H9 (cell line): ENCODE data around the gene APOL6. TPM values are rescaled to one million over a fixed set of nuclear protein-coding genes. Genes with fewer than 3 reads are reported as not detected.

Experiments
- DNase-seq: peaks from one replicate; pipeline ENCODE4 v3.0.0-alpha.2; 2017
- H2AFZ ChIP-seq: one replicate; pipeline ENCODE4 v1.6.1; 2013; ENCODE audit warnings: mild to moderate bottlenecking, low read length, control low read depth, moderate library complexity
- H2AK5ac ChIP-seq: 2 replicates; pipeline ENCODE4 v1.6.1; 2013; ENCODE audit warnings: low read length, control low read depth, mixed read lengths; ENCODE audit not compliant: insufficient read length
- H2BK120ac ChIP-seq: one replicate; pipeline ENCODE4 v1.6.1; 2013; ENCODE audit warnings: low read depth, mild to moderate bottlenecking, low read length, control low read depth, inconsistent platforms; ENCODE audit not compliant: poor library complexity, severe bottlenecking
- H2BK12ac ChIP-seq: 2 replicates; pipeline ENCODE4 v1.6.1; 2013; ENCODE audit warnings: low read length, control low read depth, mixed read lengths, low read depth; ENCODE audit not compliant: insufficient read length
- H2BK15ac ChIP-seq: 2 replicates; pipeline ENCODE4 v1.6.1; 2013; ENCODE audit warnings: low read depth, low read length, control low read depth
- H2BK20ac ChIP-seq: one replicate; pipeline ENCODE4 v1.6.1; 2013; ENCODE audit warnings: low read depth, mild to moderate bottlenecking, low read length, control low read depth, inconsistent platforms; ENCODE audit not compliant: poor library complexity, severe bottlenecking
- H2BK5ac ChIP-seq: 2 replicates; pipeline ENCODE4 v1.6.1; 2013; ENCODE audit warnings: low read length, control low read depth, mixed read lengths; ENCODE audit not compliant: insufficient read length
- H3K14ac ChIP-seq: 2 replicates; pipeline ENCODE4 v1.6.1; 2013; ENCODE audit warnings: low read length, control low read depth; ENCODE audit not compliant: insufficient read depth
- H3K18ac ChIP-seq: 2 replicates; pipeline ENCODE4 v1.6.1; 2013; ENCODE audit warnings: low read depth, mild to moderate bottlenecking, mixed read lengths, low read length, control low read depth; ENCODE audit not compliant: insufficient read length
- H3K23ac ChIP-seq: 2 replicates; pipeline ENCODE4 v1.6.1; 2013; ENCODE audit warnings: low read length, control low read depth, mixed read lengths, low read depth; ENCODE audit not compliant: insufficient read length
- H3K23me2 ChIP-seq: 2 replicates; pipeline ENCODE4 v1.6.1; 2013; ENCODE audit warnings: low read depth, mild to moderate bottlenecking, mixed read lengths, low read length, control low read depth; ENCODE audit not compliant: insufficient read length, poor library complexity, severe bottlenecking
- H3K27ac ChIP-seq: 2 replicates; pipeline ENCODE4 v1.5.1; 2013; ENCODE audit warnings: low read length, control low read depth, mixed read lengths, low read depth; ENCODE audit not compliant: insufficient read length
- H3K27me3 ChIP-seq: 2 replicates; pipeline ENCODE4 v1.6.1; 2013; ENCODE audit warnings: low read length, control low read depth, inconsistent platforms; ENCODE audit not compliant: insufficient read depth
- H3K4ac ChIP-seq: 2 replicates; pipeline ENCODE4 v1.6.1; 2013; ENCODE audit warnings: low read depth, mild to moderate bottlenecking, control low read depth, inconsistent platforms, low read length, moderate library complexity
- H3K4me1 ChIP-seq: 2 replicates; pipeline ENCODE4 v1.6.1; 2013; ENCODE audit warnings: low read length, control low read depth, inconsistent platforms; ENCODE audit not compliant: insufficient read depth
- H3K4me2 ChIP-seq: 2 replicates; pipeline ENCODE4 v1.6.1; 2013; ENCODE audit warnings: low read length, control low read depth, mixed read lengths; ENCODE audit not compliant: insufficient read length, insufficient read depth
- H3K56ac ChIP-seq: 2 replicates; pipeline ENCODE4 v1.6.1; 2013; ENCODE audit warnings: low read depth, mild to moderate bottlenecking, mixed read lengths, low read length, control low read depth; ENCODE audit not compliant: insufficient read length
- H3K79me1 ChIP-seq: 2 replicates; pipeline ENCODE4 v1.6.1; 2013; ENCODE audit warnings: low read depth, mild to moderate bottlenecking, moderate library complexity, low read length, control low read depth, inconsistent platforms; ENCODE audit not compliant: insufficient read depth, poor library complexity, severe bottlenecking
- H3K79me2 ChIP-seq: 2 replicates; pipeline ENCODE4 v1.6.1; 2013; ENCODE audit warnings: low read length, control low read depth, inconsistent platforms; ENCODE audit not compliant: insufficient read depth
- H3K9ac ChIP-seq: 2 replicates; pipeline ENCODE4 v1.6.1; 2013; ENCODE audit warnings: low read length, control low read depth, mixed read lengths; ENCODE audit not compliant: insufficient read length; ENCODE audit errors: extremely low read depth
- H3K9me3 ChIP-seq: one replicate; pipeline ENCODE4 v1.6.1; 2013; ENCODE audit warnings: low read depth, low read length, inconsistent platforms; ENCODE audit not compliant: control insufficient read depth
- H3T11ph ChIP-seq: one replicate; pipeline ENCODE4 v1.6.1; 2013; ENCODE audit warnings: mild to moderate bottlenecking, low read length, control low read depth, inconsistent platforms
- H4K20me1 ChIP-seq: one replicate; pipeline ENCODE4 v1.6.1; 2013; ENCODE audit not compliant: control insufficient read depth, insufficient read length, insufficient read depth
- H4K5ac ChIP-seq: 2 replicates; pipeline ENCODE4 v1.6.1; 2013; ENCODE audit warnings: low read depth, mild to moderate bottlenecking, mixed read lengths, low read length, control low read depth; ENCODE audit not compliant: insufficient read length
- H4K8ac ChIP-seq: replicated peaks from 2 replicates; pipeline ENCODE4 v1.6.1; 2013; ENCODE audit warnings: low read length, control low read depth, mixed read lengths, low read depth; ENCODE audit not compliant: insufficient read length
- H4K91ac ChIP-seq: 2 replicates; pipeline ENCODE4 v1.6.1; 2013; ENCODE audit warnings: low read depth, mild to moderate bottlenecking, moderate library complexity, mixed read lengths, low read length, control low read depth; ENCODE audit not compliant: insufficient read length
- H3K27ac Mint-ChIP-seq, 3 experiments: 2 replicates in 2 of 3; 3 replicates in 1 of 3; pipeline ENCODE4 v1.8.0; 2020 to 2021; ENCODE audit warnings: mixed read lengths in 3 of 3, mild to moderate bottlenecking in 1 of 3, moderate library complexity in 1 of 3
- H3K27me3 Mint-ChIP-seq: 2 replicates; pipeline ENCODE4 v1.8.0; 2021; ENCODE audit warnings: low read depth, mild to moderate bottlenecking, moderate library complexity, mixed read lengths
- H3K36me3 Mint-ChIP-seq, 3 experiments: 2 replicates in 2 of 3; 3 replicates in 1 of 3; pipeline ENCODE4 v1.8.0; 2020 to 2021; ENCODE audit warnings: low read depth in 3 of 3, mixed read lengths in 3 of 3; ENCODE audit not compliant: insufficient read depth in 1 of 3
- H3K4me1 Mint-ChIP-seq, 2 experiments: 2 replicates each; pipeline ENCODE4 v1.8.0; 2020; ENCODE audit warnings: mixed read lengths in 2 of 2
- H3K4me3 Mint-ChIP-seq, 2 experiments: 2 replicates in 1 of 2; 3 replicates in 1 of 2; pipeline ENCODE4 v1.8.0; 2020 to 2021; ENCODE audit warnings: mild to moderate bottlenecking in 2 of 2, mixed read lengths in 2 of 2, moderate library complexity in 1 of 2
- H3K9me3 Mint-ChIP-seq, 2 experiments: 2 replicates in 1 of 2; 3 replicates in 1 of 2; pipeline ENCODE4 v1.8.0; 2020; ENCODE audit warnings: mild to moderate bottlenecking in 2 of 2, mixed read lengths in 2 of 2, moderate library complexity in 1 of 2
- CTCF ChIP-seq: fragments of 200-600 bp; sonication (generic); conservative IDR thresholded peaks from 3 replicates; pipeline ENCODE4 v1.8.0; 2021; ENCODE audit warnings: antibody characterized with exemption, mild to moderate bottlenecking
- WGBS: extraction: QIAGEN DNeasy Blood & Tissue Kit; methylation state at CpG from one replicate; pipeline ENCODE4 v1.1.7; 2013; ENCODE audit warnings: missing lambda C conversion rate, low lambda C conversion rate, mixed read lengths; ENCODE audit not compliant: insufficient read length; ENCODE audit errors: extremely low coverage; 5-methylcytosine and 5-hydroxymethylcytosine counted together
- total RNA-seq: library from RNA; stranded (reverse); gene quantifications from 2 replicates; pipeline ENCODE4 v1.2.1, GENCODE V29; 2021

Gene APOL6
- total RNA-seq, 1 experiment from 2014 or later = 0.07 TPM

- WGBS = no CpG with 5 or more reads among the region's 3 CpGs
- H2BK5ac ChIP-seq = no peak overlapping the region
Observed at GRCh38 chr22:35634943-35635540, 13.2 kb upstream of the APOL6 start.

More at GRCh38 chr22:35634943-35635540, 13.2 kb upstream of the APOL6 start:
- no peak overlapping the region for H3K4me3 Mint-ChIP-seq
- no peak overlapping the region for H2AK5ac ChIP-seq
- H3K4me1 Mint-ChIP-seq = peaks cover 39 to 44% of the 10 kb centered on the region in 2 experiments
- no peak overlapping the region for H3T11ph ChIP-seq
- H3K27me3 ChIP-seq = no peaks in the 10 kb centered on the region
- no peak for DNase-seq
- no peak overlapping the region for H3K56ac ChIP-seq
- no peaks in the 10 kb centered on the region for H3K79me1 ChIP-seq
- H3K27me3 Mint-ChIP-seq = peaks cover 2% of the 10 kb centered on the region
- TF ChIP-seq CTCF = no peak
- no peak overlapping the region for H2BK12ac ChIP-seq
- no peak overlapping the region for H2BK20ac ChIP-seq
- no peak overlapping the region for H3K9ac ChIP-seq
- no peak overlapping the region for H4K8ac ChIP-seq
- no peaks in the 10 kb centered on the region for H4K20me1 ChIP-seq
- H4K5ac ChIP-seq = no peak overlapping the region
- H3K79me2 ChIP-seq = no peaks in the 10 kb centered on the region
- no peak overlapping the region for H3K27ac ChIP-seq
- no peak overlapping the region for H2BK15ac ChIP-seq
- no peaks in the 10 kb centered on the region for H3K9me3 ChIP-seq
- H3K4me2 ChIP-seq = no peak overlapping the region
- no peak overlapping the region for H2BK120ac ChIP-seq
- no peaks in the 10 kb centered on the region; a peak in 1 of 7 replicates for H3K36me3 Mint-ChIP-seq
- no peak overlapping the region for H3K18ac ChIP-seq
- H3K27ac Mint-ChIP-seq = no peak overlapping the region
- H3K9me3 Mint-ChIP-seq = peaks cover 3 to 4% of the 10 kb centered on the region in 2 experiments; a peak in 1 of 5 replicates
- no peaks in the 10 kb centered on the region; the same call in 1 of the 2 replicates for H3K4me1 ChIP-seq
- H3K14ac ChIP-seq = no peak overlapping the region
- H3K23ac ChIP-seq = no peak overlapping the region
- no peaks in the 10 kb centered on the region for H3K23me2 ChIP-seq
- no peak overlapping the region for H2AFZ ChIP-seq
- no peak overlapping the region for H3K4ac ChIP-seq
- H4K91ac ChIP-seq = no peak overlapping the region
